Mucosa of descending colon (tissue), 3 donors: ENCODE measurements around the gene FTH1. TPM values are rescaled to one million over a fixed set of nuclear protein-coding genes. Genes with fewer than 3 reads are reported as not detected.
"Not testable (repeated sequence)": the region's sequence is repeated elsewhere in the genome, so short reads cannot be mapped to it uniquely, and the experiment has no call there.

Experiments used
- ATAC-seq: fragments of 200-7000 bp; cut with Tn5 transposase; one replicate; pipeline ENCODE4 v1.9.1; 2020; ENCODE audit warnings: mild to moderate bottlenecking, moderate library complexity
- DNase-seq, 3 donors: peaks; one replicate each; pipeline ENCODE4 v3.0.0-alpha.2; 2020
- H3K36me3 ChIP-seq: fragments of 200-600 bp; one replicate; pipeline ENCODE4 v1.8.0; 2021; ENCODE audit warnings: low read depth, mild to moderate bottlenecking
- H3K4me1 ChIP-seq: fragments of 200-600 bp; one replicate; pipeline ENCODE4 v1.8.0; 2021; ENCODE audit warnings: low read depth, mild to moderate bottlenecking
- H3K4me3 ChIP-seq: fragments of 200-600 bp; one replicate; pipeline ENCODE4 v1.8.0; 2021; ENCODE audit warnings: mild to moderate bottlenecking
- H3K9me3 ChIP-seq: fragments of 200-600 bp; one replicate; pipeline ENCODE4 v1.8.0; 2021; ENCODE audit warnings: mild to moderate bottlenecking
- intact Hi-C, 2 donors: fragments of 100-400 bp; cut with DNase I in 1 of 2; cut with micrococcal nuclease in 1 of 2; formaldehyde crosslinking; loops; one replicate each; pipeline versions ENCODE4 v1.11.0 to v1.11.1; 2022; cut with DNase I, micrococcal nuclease
- total RNA-seq, 3 donors: library from RNA; stranded (reverse); fragmentation: NEBNext Ultra II Directional in 2 of 3; extraction: Animal tissue kit (Norgen Biotek cat#: 25700) in 2 of 3; gene quantifications; one replicate each; pipeline versions ENCODE4 v1.2.1 to v1.2.4, GENCODE V29; 2021 to 2023
- TF ChIP-seq, protein P1 (sequence below): fragments of 200-600 bp; IDR thresholded peaks from one replicate; pipeline ENCODE4 v1.8.0; 2022; ENCODE audit warnings: antibody characterized with exemption, mild to moderate bottlenecking
- donor health status: DM: no; HTN: no; CAD: no; lungs with moderate emphysema.
- donor health status: DM: no; HTN: no; CAD: no.
- donor health status: DM: no; HTN: yes; CAD: no.

Gene FTH1
- total RNA-seq, 3 donors from 2014 or later = 3,081 to 6,795 (median 5,370) TPM

DNA sequence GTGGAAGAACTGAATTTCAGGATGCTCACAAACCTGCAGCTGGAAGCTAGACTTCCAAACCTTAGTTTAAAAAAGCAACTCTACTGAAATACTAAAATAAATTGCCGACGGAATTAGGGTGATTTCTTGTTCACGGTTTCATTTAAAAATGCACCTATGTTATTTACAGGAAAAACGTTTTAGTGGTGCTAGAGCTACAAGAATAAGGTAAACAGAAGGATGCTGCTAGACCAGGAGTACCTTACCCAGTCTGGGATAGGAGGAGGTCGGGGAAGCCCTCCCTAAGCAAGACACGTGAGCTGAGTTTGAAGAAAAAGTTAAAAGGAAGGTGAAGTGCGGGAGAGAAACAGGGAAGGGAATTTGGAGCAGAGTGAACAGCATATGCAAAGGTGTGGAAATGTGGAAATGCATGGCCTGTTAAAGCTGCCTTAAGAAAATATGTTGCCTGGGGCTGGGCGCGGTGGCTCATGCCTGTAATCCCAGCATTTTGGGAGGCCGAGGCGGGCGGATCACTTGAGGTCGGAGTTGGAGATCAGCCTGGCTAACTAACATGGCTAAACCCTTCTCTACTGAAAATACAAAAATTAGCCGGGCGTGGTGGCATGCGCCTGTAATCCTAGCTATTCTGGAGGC lies 1.4 kb upstream of the FTH1 start:
- no peak for ATAC-seq

DNA sequence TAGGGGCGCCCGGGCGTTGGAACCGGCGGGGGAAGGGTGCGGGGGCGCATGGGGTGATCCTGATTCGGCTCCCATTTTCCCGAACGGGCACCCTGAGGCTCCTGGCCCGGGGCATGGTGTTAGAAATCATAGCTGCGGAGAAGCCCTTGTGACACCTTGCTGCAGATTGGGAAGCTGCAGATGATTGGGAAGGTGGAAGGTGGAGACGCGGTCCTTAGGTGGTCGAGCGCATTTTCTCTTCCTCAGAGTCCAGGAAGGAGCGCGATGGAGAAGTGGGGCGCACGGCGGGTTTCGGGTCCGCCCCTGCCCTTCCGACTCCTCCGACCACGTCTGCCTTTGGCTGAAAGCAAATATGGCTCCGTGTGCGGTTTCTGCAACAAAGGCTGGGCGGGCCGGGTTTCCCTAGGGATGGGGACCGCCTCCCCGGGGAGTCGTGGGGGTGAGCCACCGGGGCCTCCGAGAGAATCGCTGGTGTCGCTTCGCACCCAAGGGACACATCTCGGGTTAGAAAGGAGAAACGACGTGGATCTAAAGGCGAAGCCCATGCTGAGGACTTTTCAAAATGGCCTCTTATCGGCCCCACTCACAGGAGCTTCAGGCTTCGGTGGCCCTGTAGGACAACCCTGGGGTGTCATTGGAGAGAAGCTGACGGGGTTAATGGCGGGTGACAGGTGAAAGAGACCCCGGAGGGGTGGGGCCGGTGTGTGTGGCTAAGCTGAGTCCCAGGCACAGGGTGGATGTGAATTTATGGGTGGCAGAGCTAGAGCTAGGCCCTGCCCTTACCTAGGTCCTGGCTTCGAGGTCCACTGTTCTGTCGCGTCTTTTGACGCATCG lies 707 bp upstream of the FTH1 start:
- TF ChIP-seq, protein P1, sequence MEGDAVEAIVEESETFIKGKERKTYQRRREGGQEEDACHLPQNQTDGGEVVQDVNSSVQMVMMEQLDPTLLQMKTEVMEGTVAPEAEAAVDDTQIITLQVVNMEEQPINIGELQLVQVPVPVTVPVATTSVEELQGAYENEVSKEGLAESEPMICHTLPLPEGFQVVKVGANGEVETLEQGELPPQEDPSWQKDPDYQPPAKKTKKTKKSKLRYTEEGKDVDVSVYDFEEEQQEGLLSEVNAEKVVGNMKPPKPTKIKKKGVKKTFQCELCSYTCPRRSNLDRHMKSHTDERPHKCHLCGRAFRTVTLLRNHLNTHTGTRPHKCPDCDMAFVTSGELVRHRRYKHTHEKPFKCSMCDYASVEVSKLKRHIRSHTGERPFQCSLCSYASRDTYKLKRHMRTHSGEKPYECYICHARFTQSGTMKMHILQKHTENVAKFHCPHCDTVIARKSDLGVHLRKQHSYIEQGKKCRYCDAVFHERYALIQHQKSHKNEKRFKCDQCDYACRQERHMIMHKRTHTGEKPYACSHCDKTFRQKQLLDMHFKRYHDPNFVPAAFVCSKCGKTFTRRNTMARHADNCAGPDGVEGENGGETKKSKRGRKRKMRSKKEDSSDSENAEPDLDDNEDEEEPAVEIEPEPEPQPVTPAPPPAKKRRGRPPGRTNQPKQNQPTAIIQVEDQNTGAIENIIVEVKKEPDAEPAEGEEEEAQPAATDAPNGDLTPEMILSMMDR = no peak
- Histone ChIP-seq H3K36me3 (no peaks in the 10 kb centered on the region), H3K9me3 (no peaks in the 10 kb centered on the region), H3K4me3 (peak overlapping the region; percentile 75), H3K4me1 (peaks cover 51% of the 10 kb centered on the region)
- ATAC-seq (peak; percentile 5), DNase-seq (peak; percentile 64 to 78 (median 75))
- intact Hi-C loops = loop anchor here in 1 of 2 donors (5.0 kb wide), 1 partner anchor 79 kb away; no protein-coding TSS in a partner anchor

More for the DNA sequence above, 1.4 kb upstream of the FTH1 start:
- no peak overlapping the region for H3K4me3 ChIP-seq
- intact Hi-C loops = loop anchor here in 1 of 2 donors (5.0 kb wide), 1 partner anchor 78 kb away; no protein-coding TSS in a partner anchor
- H3K4me1 ChIP-seq = peaks cover 52% of the 10 kb centered on the region
- TF ChIP-seq, protein P1 = no peak
- H3K36me3 ChIP-seq = no peaks in the 10 kb centered on the region
- no peaks in the 10 kb centered on the region for H3K9me3 ChIP-seq
- peak in 2 of 3 donors; percentile 33 to 39 for DNase-seq

DNA sequence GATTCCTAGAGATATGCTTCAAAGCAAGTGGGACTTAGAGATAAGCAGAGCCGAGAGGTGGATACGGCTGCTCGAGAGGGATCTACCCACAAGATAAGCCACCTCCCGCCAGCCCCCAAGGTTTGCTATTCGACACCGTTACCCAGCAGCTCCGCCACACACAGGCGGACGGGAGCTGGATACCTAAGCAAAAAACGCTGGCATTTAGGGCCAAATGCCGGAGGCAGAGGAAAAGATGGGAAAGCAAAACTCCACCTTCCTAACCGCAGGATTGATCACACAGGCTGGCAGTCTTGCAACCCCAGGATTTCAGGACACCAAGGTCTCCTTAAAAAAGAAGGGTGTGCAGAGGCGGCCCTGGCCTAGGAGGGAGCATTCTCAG lies 709 bp downstream of the FTH1 start:
- TF ChIP-seq, protein P1 = no peak
- ATAC-seq (no peak), DNase-seq (peak; percentile 49 to 60 (median 51))
- Histone ChIP-seq H3K4me3 (peak overlapping the region; percentile 75), H3K36me3 (no peaks in the 10 kb centered on the region), H3K9me3 (no peaks in the 10 kb centered on the region), H3K4me1 (peaks cover 39% of the 10 kb centered on the region)
- intact Hi-C loops = loop anchor here in 1 of 2 donors (5.0 kb wide), 1 partner anchor 81 kb away; no protein-coding TSS in a partner anchor

DNA sequence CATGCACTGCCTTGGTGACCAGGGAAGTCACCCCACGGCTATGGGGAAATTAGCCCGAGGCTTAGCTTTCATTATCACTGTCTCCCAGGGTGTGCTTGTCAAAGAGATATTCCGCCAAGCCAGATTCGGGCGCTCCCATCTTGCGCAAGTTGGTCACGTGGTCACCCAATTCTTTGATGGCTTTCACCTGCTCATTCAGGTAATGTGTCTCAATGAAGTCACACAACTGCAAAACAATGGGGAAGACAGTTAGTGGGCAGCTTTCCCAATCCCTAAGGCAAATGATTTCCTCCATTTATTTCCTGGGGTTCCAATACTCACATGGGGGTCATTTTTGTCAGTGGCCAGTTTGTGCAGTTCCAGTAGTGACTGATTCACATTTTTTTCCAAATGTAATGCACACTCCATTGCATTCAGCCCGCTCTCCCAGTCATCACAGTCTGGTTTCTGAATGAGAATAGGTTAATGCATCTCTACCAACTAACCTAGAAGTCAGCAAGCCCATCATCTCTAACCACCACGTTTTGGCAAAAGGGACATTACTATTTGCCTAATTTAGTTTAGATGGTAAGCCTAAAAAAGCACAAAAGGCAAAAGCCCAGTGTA lies 2.7 kb downstream of the FTH1 start:
- intact Hi-C loops = loop anchor here in 1 of 2 donors (5.0 kb wide), 1 partner anchor 83 kb away; no protein-coding TSS in a partner anchor
- not testable (repeated sequence) for ATAC-seq, H3K36me3 ChIP-seq

DNA sequence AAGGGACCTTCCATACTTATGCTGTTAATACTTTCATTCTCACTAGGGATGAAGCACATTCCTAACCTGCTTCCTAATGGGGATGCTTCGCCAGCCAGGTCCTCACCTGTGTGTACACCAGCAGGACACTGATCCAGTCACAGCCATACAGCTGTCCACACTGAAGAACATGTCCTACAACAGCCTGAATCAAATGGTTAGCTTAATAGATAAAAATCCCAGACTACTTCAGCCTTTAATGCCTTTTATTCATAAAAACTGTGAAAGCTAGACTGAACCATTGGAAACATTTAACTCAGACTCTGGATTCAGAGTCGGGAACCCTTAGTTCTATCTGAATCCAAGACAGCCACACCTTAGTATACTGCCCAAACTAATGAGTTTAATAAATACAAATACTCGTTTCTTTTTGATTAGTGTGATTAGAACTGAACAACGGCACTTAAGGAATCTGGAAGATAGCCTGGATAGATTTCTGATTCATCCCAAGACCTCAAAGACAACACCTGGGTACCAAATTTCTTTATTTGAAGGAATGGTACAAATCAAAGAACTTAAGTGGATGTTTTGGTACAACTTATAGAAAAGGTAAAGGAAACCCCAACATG lies 3.3 kb downstream of the FTH1 start:
- Histone ChIP-seq H3K4me3 (no peak overlapping the region), H3K4me1 (peaks cover 27% of the 10 kb centered on the region), H3K9me3 (no peaks in the 10 kb centered on the region), H3K36me3 (no peaks in the 10 kb centered on the region)
- ATAC-seq (no peak), DNase-seq (peak in 1 of 3 donors; percentile 19)
- TF ChIP-seq, protein P1 = no peak
- intact Hi-C loops = no loop called here

More for the DNA sequence above, 2.7 kb downstream of the FTH1 start:
- DNase-seq = peak; percentile 66 to 74 (median 69)
- not testable (repeated sequence) for H3K9me3 ChIP-seq, H3K4me3 ChIP-seq
- H3K4me1 ChIP-seq = peaks cover 33% of the 10 kb centered on the region
